ENCODE measurements around the gene PARN. TPM values are rescaled to one million over a fixed set of nuclear protein-coding genes. Genes with fewer than 3 reads are reported as not detected.

The PARN gene
- total and polyA plus RNA-seq, 9 of the 15 experiments (the other 6 are each of a cell fraction or from before 2014, with no cell fraction given), result 9.6 to 51.3 (median 40.4) TPM

GRCh38 chr16:14608604-14609003, 21.5 kb downstream of the PARN start:
- BruUV-seq (replicated peaks), result no TSS peak
- intact Hi-C loops (cut with micrococcal nuclease), result no loop called here
- Histone ChIP-seq H3K9me1 (ENCODE audit: control insufficient read depth, insufficient read depth, low read length) (no peaks in the 10 kb centered on the region), H3K79me2 (ENCODE audit: control insufficient read depth, insufficient read depth, low read length) (no peaks in the 10 kb centered on the region), H3K4me2 (ENCODE audit: insufficient read depth, low read length) (no peak overlapping the region), H3K4me1 (replicated peaks in 1 of 2; ENCODE audit: control insufficient read depth in 2 of 2, insufficient read depth in 2 of 2, low read length in 2 of 2) (no peaks in the 10 kb centered on the region), H3K36me3 (ENCODE audit: control insufficient read depth, insufficient read depth, low read length) (peaks cover 70% of the 10 kb centered on the region), H4K20me1 (replicated peaks; ENCODE audit: control insufficient read depth, insufficient read depth, low read length) (no peaks in the 10 kb centered on the region; the same call in 1 of the 2 replicates), H3K4me3 (no peak overlapping the region), H3K27me3 (ENCODE audit: control insufficient read depth in 2 of 2, insufficient read depth in 2 of 2, low read length in 2 of 2) (no peaks in the 10 kb centered on the region), H3K9me3 (replicated peaks; ENCODE audit: control insufficient read depth, insufficient read depth, low read depth, low read length) (no peaks in the 10 kb centered on the region), H3K9ac (ENCODE audit: insufficient read depth in 1 of 2, low read depth in 2 of 2, low read length in 2 of 2) (no peak overlapping the region), H3K27ac (ENCODE audit: extremely low read depth, low read depth, low read length) (no peak overlapping the region), H2AFZ (ENCODE audit: low read depth, low read length) (no peak overlapping the region)
- POLR2A ChIA-PET, result interaction anchor here (1.2 kb wide), 1 partner anchor 22 kb away, joined by 3 read pairs; the partner anchor contains the start of gene PARN
- 95% methylated on average over 6 of the region's 6 CpGs for WGBS (ENCODE audit: insufficient coverage, low coverage, missing lambda C conversion rate)
- no peak for DNase-seq (ENCODE audit: extremely low read depth in 1 of 4, low spot score in 3 of 4)
- TF ChIP-seq PHF8 (IDR thresholded peaks at IDR 0.05; ENCODE audit: borderline replicate concordance, low read length), result no peak
- TF ChIP-seq ZNF436 (CRISPR knock-in tag; IDR thresholded peaks at IDR 0.05), result no peak
- no peak for TF ChIP-seq GMEB1 (CRISPR knock-in tag; IDR thresholded peaks at IDR 0.05)
- no peak for TF ChIP-seq ERF (CRISPR knock-in tag; IDR thresholded peaks at IDR 0.05)
- TF ChIP-seq FUS (optimal IDR thresholded peaks at IDR 0.05; ENCODE audit: low read depth, low read length), result no peak
- no peak for TF ChIP-seq NFE2 (IDR thresholded peaks at IDR 0.05; ENCODE audit: low read depth)
- TF ChIP-seq NCOA4 (IDR thresholded peaks at IDR 0.05; ENCODE audit: partially characterized antibody), result no peak
- TF ChIP-seq PTTG1 (tag; IDR thresholded peaks at IDR 0.05; ENCODE audit: low read depth), result no peak
- ATAC-seq, result no peak
- CTCF ChIA-PET (ENCODE audit: low intra/inter-chr PET ratio), result no interaction called here
- no peak for FAIRE-seq
- in situ Hi-C loops (cut with MboI), result no loop called here

Data from K562 (cell line).